Hematopoietic multipotent progenitor cell treated with erythropoietin and hydrocortisone succinate and interleukin-3 and kit ligand, for 6 days (in vitro differentiated cells): ENCODE results near the gene CLDN11.

ENCODE experiments used
- DNase-seq: peaks from one replicate; pipeline ENCODE4 v3.0.0-alpha.2; 2015

The CLDN11 gene

GRCh38 chr3:170428095-170428494 lies 9.4 kb downstream of the CLDN11 start:
- DNase-seq, result no peak

GRCh38 chr3:170429050-170429449 lies 10.4 kb downstream of the CLDN11 start:
- DNase-seq, result no peak

- no peak for DNase-seq
These were observed 12.4 kb downstream of the CLDN11 start for GRCh38 chr3:170431054-170431453.

- DNase-seq, result no peak
These were observed 13.7 kb downstream of the CLDN11 start for GRCh38 chr3:170432416-170432815.

GRCh38 chr3:170436697-170437096 lies 18.0 kb downstream of the CLDN11 start:
- DNase-seq, result no peak

GRCh38 chr3:170437176-170437575 lies 18.5 kb downstream of the CLDN11 start:
- no peak for DNase-seq

GRCh38 chr3:170437696-170438407 lies 19.2 kb downstream of the CLDN11 start:
- no peak for DNase-seq

GRCh38 chr3:170438836-170439235 lies 20.2 kb downstream of the CLDN11 start:
- DNase-seq, result no peak

GRCh38 chr3:170440344-170440743 lies 21.7 kb downstream of the CLDN11 start:
- DNase-seq, result no peak

GRCh38 chr3:170441412-170441811 lies 22.7 kb downstream of the CLDN11 start:
- no peak for DNase-seq

GRCh38 chr3:170442947-170443346 lies 24.3 kb downstream of the CLDN11 start:
- no peak for DNase-seq

GRCh38 chr3:170443457-170443856 lies 24.8 kb downstream of the CLDN11 start:
- DNase-seq, result no peak

- no peak for DNase-seq
These were observed 29.9 kb downstream of the CLDN11 start for GRCh38 chr3:170448584-170448983.

- DNase-seq, result no peak
These were observed 31.4 kb downstream of the CLDN11 start for GRCh38 chr3:170450039-170450438.

GRCh38 chr3:170454509-170454908 lies 35.8 kb downstream of the CLDN11 start:
- DNase-seq, result no peak

GRCh38 chr3:170458285-170458684 lies 39.6 kb downstream of the CLDN11 start:
- DNase-seq, result no peak

GRCh38 chr3:170463011-170463410 lies 44.3 kb downstream of the CLDN11 start:
- DNase-seq, result no peak

- no peak for DNase-seq
These were observed 47.3 kb downstream of the CLDN11 start for GRCh38 chr3:170465955-170466354.

- DNase-seq, result no peak
These were observed 48.3 kb downstream of the CLDN11 start for GRCh38 chr3:170467007-170467406.

GRCh38 chr3:170467571-170468147 lies 49.0 kb downstream of the CLDN11 start:
- DNase-seq, result no peak

GRCh38 chr3:170469151-170470062 lies 50.7 kb downstream of the CLDN11 start:
- DNase-seq, result no peak

- DNase-seq, result no peak
These were observed 51.7 kb downstream of the CLDN11 start for GRCh38 chr3:170470063-170471016.

- DNase-seq, result no peak
These were observed 52.5 kb downstream of the CLDN11 start for GRCh38 chr3:170471149-170471548.
